Keratinocyte (primary cell): Measurements from ENCODE around the gene CERT1. TPM values are rescaled to one million over a fixed set of nuclear protein-coding genes. Genes with fewer than 3 reads are reported as not detected.

ENCODE experiments used
- DNase-seq: peaks from one replicate; pipeline ENCODE4 v3.0.0-alpha.2; 2011; ENCODE audit warnings: low read depth, missing footprints, low spot score
- FAIRE-seq: peaks from 2 replicates; lab custom pipeline; 2011; peaks lifted over from hg19 to GRCh38; lab: Jason Lieb, UNC
- H2AFZ ChIP-seq: 2 replicates; pipeline ENCODE4 v1.6.0; 2012; ENCODE audit warnings: low read length, control low read depth, inconsistent platforms; ENCODE audit not compliant: control insufficient read depth
- H3K27ac ChIP-seq: 2 replicates; pipeline ENCODE4 v1.5.1; 2011; ENCODE audit warnings: low read length; ENCODE audit not compliant: control insufficient read depth, insufficient read depth
- H3K27me3 ChIP-seq: 3 replicates; pipeline ENCODE4 v1.6.0; 2011; ENCODE audit warnings: low read length; ENCODE audit not compliant: control insufficient read depth, insufficient read depth; ENCODE audit errors: extremely low read depth
- H3K36me3 ChIP-seq, 2 experiments: 2 replicates in 1 of 2; 3 replicates in 1 of 2; pipeline ENCODE4 v1.5.1; 2011; ENCODE audit warnings: low read length in 2 of 2, mild to moderate bottlenecking in 1 of 2; ENCODE audit not compliant: control insufficient read depth in 2 of 2, insufficient read depth in 2 of 2; ENCODE audit errors: extremely low read depth in 1 of 2
- H3K4me1 ChIP-seq: 3 replicates; pipeline ENCODE4 v1.5.1; 2011; ENCODE audit warnings: low read length; ENCODE audit not compliant: control insufficient read depth, insufficient read depth; ENCODE audit errors: extremely low read depth
- H3K4me2 ChIP-seq: 3 replicates; pipeline ENCODE4 v1.6.0; 2011; ENCODE audit warnings: low read depth, low read length; ENCODE audit not compliant: control insufficient read depth, insufficient read depth; ENCODE audit errors: extremely low read depth
- H3K4me3 ChIP-seq, 3 experiments: fragments of 200-600 bp in 1 of 3; sonication (generic) in 1 of 3; 2 replicates in 2 of 3; 3 replicates in 1 of 3; pipeline ENCODE4 v1.5.1; 2011 to 2016; ENCODE audit warnings: low read length in 3 of 3, mild to moderate bottlenecking in 3 of 3, control low read depth in 2 of 3, inconsistent platforms in 1 of 3, low read depth in 1 of 3, mixed read lengths in 1 of 3, mixed run types in 1 of 3, moderate library complexity in 1 of 3; ENCODE audit not compliant: control insufficient read depth in 2 of 3, insufficient read depth in 2 of 3; ENCODE audit errors: extremely low read depth in 1 of 3
- H3K79me2 ChIP-seq: 2 replicates; pipeline ENCODE4 v1.6.0; 2012; ENCODE audit warnings: low read length; ENCODE audit not compliant: control insufficient read depth, insufficient read depth
- H3K9ac ChIP-seq: 3 replicates; pipeline ENCODE4 v1.6.0; 2011; ENCODE audit warnings: low read length; ENCODE audit not compliant: control insufficient read depth, insufficient read depth; ENCODE audit errors: extremely low read depth
- H3K9me1 ChIP-seq: 3 replicates; pipeline ENCODE4 v1.6.0; 2011; ENCODE audit warnings: low read length; ENCODE audit not compliant: control insufficient read depth, insufficient read depth; ENCODE audit errors: extremely low read depth
- H3K9me3 ChIP-seq: 2 replicates; pipeline ENCODE4 v1.5.1; 2012; ENCODE audit warnings: low read depth, low read length; ENCODE audit not compliant: control insufficient read depth
- H4K20me1 ChIP-seq: 3 replicates; pipeline ENCODE4 v1.6.0; 2011; ENCODE audit warnings: low read length; ENCODE audit not compliant: control insufficient read depth, insufficient read depth; ENCODE audit errors: extremely low read depth
- CTCF ChIP-seq, 3 experiments: IDR thresholded peaks in 1 of 3; conservative IDR thresholded peaks in 1 of 3; optimal IDR thresholded peaks in 1 of 3; 2 replicates in 2 of 3; 3 replicates in 1 of 3; pipeline versions ENCODE3 to v1.5.1; 2011; ENCODE audit warnings: low read length in 3 of 3, mild to moderate bottlenecking in 3 of 3, moderate library complexity in 2 of 3, control low read depth in 1 of 3, inconsistent platforms in 1 of 3; ENCODE audit not compliant: insufficient read depth in 2 of 3; ENCODE audit errors: extremely low read depth in 1 of 3
- EZH2 ChIP-seq: IDR thresholded peaks from one replicate; pipeline ENCODE4 v1.6.1; 2012; ENCODE audit warnings: inconsistent platforms, mild to moderate bottlenecking, low read length, moderate library complexity
- dilution Hi-C: fragments of 300-500 bp; cut with MboI; formaldehyde crosslinking; loops from one replicate; pipeline ENCODE4 v1.7.0; 2020; ENCODE audit warnings: low sequenced_read_pairs; ENCODE audit not compliant: extremely low pct_ligation_motif_present
- polyA plus RNA-seq, 5 experiments: library from polyadenylated mRNA; depleted of rRNA in 3 of 5; stranded (reverse) in 3 of 5; stranded (forward) in 1 of 5; unstranded in 1 of 5; fragments of >200 nt; gene quantifications; 1 replicate in 1 of 5; 2 replicates in 3 of 5; 3 replicates in 1 of 5; pipeline versions ENCODE4 v1.2.1 to v1.2.3, GENCODE V29; 2011 to 2012; ENCODE audit warnings: missing spikeins in 2 of 5, low read depth in 1 of 5, low replicate concordance in 1 of 5

Gene CERT1
- polyA plus RNA-seq, 1 donor (not counting 4 experiments of a cell fraction or from before 2014, with no cell fraction given) = 20.8 TPM

- no peaks in the 10 kb centered on the region for H4K20me1 ChIP-seq
- no peak overlapping the region for H3K9ac ChIP-seq
- H3K9me3 ChIP-seq = no peaks in the 10 kb centered on the region
- no peaks in the 10 kb centered on the region for H3K9me1 ChIP-seq
- DNase-seq (no peak), FAIRE-seq (no peak)
- H3K79me2 ChIP-seq = peaks cover 54% of the 10 kb centered on the region
- no peaks in the 10 kb centered on the region for H3K27me3 ChIP-seq
- no peak for TF ChIP-seq EZH2
- no peak for TF ChIP-seq CTCF (optimal IDR thresholded peaks at IDR 0.05 in 1 of 3, IDR thresholded peaks at IDR 0.05 in 1 of 3, conservative IDR thresholded peaks at IDR 0.05 in 1 of 3; ENCODE audit: extremely low read depth in 1 of 3, insufficient read depth in 2 of 3, low read length in 3 of 3)
- peaks cover 20% of the 10 kb centered on the region for H3K4me1 ChIP-seq
- dilution Hi-C loops = no loop called here
- H3K36me3 ChIP-seq = no peaks in the 10 kb centered on the region
- no peak overlapping the region for H3K4me2 ChIP-seq
- H3K27ac ChIP-seq = no peak overlapping the region
- H2AFZ ChIP-seq = no peak overlapping the region
- no peak overlapping the region for H3K4me3 ChIP-seq
Measured at GRCh38 chr5:75524071-75524470, 12.6 kb upstream of the CERT1 start.

DNA sequence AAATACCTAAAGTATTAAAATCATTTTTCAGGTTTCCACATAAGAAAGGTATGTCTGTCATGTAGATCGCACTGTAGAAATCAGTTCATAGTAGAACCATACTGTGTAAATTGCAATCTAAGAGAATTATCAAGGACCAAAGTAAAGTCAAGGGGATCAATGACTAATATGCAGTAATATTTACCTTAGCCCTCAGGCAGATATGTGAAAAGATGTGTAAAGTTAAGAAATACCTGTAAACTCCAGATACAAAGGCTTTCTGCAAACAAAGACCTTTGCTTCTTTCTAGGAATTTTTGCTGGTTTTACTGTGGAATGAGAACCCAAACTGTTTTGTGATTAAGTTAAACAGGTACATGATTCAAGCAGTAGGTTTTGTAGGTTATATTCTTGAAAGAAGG is 11.8 kb upstream of the CERT1 start:
- peaks cover 58% of the 10 kb centered on the region for H3K79me2 ChIP-seq
- FAIRE-seq = no peak
- no peaks in the 10 kb centered on the region for H3K9me3 ChIP-seq
- no peak overlapping the region for H2AFZ ChIP-seq
- no peak overlapping the region for H3K27ac ChIP-seq
- no peaks in the 10 kb centered on the region for H4K20me1 ChIP-seq
- H3K4me1 ChIP-seq = peaks cover 20% of the 10 kb centered on the region
- no peak overlapping the region for H3K9ac ChIP-seq
- no peaks in the 10 kb centered on the region for H3K27me3 ChIP-seq
- TF ChIP-seq CTCF (optimal IDR thresholded peaks at IDR 0.05 in 1 of 3, IDR thresholded peaks at IDR 0.05 in 1 of 3, conservative IDR thresholded peaks at IDR 0.05 in 1 of 3; ENCODE audit: extremely low read depth in 1 of 3, insufficient read depth in 2 of 3, low read length in 3 of 3) (no peak), EZH2 (no peak)
- H3K9me1 ChIP-seq = no peaks in the 10 kb centered on the region
- DNase-seq = no peak
- no peaks in the 10 kb centered on the region for H3K36me3 ChIP-seq
- no peak overlapping the region for H3K4me3 ChIP-seq
- peak overlapping the region; percentile 38 for H3K4me2 ChIP-seq
- dilution Hi-C loops = no loop called here
